GM12892 (cell line): ENCODE measurements around the gene EPB41L4A.

ENCODE experiments used
- DNase-seq: peaks from one replicate; pipeline ENCODE4 v3.0.0; 2011; ENCODE audit not compliant: insufficient read length
- FAIRE-seq: peaks from 2 replicates; lab custom pipeline; 2011; peaks lifted over from hg19 to GRCh38; lab: Jason Lieb, UNC
- POLR2A ChIP-seq: IDR thresholded peaks from 2 replicates; pipeline ENCODE4 v1.6.1; 2011; ENCODE audit warnings: low read depth, low read length, control low read depth
- POLR2AphosphoS5 ChIP-seq: IDR thresholded peaks from 2 replicates; pipeline ENCODE4 v1.6.1; 2011; ENCODE audit warnings: low read depth, low read length, control low read depth
- TAF1 ChIP-seq: IDR thresholded peaks from 2 replicates; pipeline ENCODE4 v1.6.1; 2011; ENCODE audit warnings: low read depth, mild to moderate bottlenecking, control low read depth, low read length, borderline replicate concordance

Gene EPB41L4A

DNA sequence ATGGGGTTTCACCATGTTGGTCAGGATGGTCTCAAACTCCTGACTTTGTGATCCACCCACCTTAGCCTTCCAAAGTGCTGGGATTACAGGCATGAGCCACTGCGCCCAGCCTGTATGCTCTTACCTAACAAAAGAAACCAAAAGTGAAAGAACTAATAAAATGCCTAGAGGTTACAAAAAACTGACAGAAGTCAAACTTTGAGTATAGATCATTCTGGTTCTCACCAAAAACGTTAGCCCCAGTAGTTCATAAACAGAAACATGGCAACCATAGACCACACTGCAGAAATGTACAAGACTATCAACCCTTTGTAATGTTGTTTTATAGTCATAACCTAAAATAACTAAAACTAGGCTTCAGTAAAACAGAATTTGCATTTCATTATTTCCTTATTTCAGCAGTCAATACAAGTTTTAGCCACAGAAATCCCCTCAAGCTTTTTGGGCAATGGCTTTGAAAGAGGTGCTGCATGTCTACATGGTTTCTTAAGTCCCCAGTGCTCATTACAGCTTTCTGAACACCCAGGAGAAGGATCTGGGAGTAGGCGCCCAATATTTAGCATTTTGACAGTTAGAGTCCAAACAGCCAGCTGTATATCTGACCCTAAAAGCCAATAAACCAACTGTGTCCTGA, 72.5 kb downstream of the EPB41L4A start:
- TF ChIP-seq POLR2A, result no peak
- no peak for TF ChIP-seq POLR2AphosphoS5
- TF ChIP-seq TAF1, result no peak
- FAIRE-seq, result peak; percentile 83
- no peak for DNase-seq

DNA sequence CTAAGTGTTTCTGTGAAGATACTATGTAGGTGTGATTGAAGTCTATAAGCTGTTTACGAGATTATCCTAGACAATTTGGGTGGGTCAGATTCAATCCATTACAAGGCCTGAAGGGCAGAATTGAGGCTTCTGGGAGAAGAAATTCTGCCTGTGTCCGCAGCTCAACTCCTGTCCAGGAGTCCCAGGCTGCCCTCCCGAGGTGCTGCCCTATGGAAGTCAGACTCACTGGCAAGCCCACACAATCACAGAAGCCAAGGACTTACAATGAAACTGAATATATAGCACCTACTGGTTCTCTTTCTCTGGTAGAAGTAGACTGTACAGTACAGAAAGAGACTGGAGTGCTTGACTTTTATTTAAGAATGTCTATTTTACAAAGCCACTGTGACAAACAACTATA, 74.5 kb downstream of the EPB41L4A start:
- DNase-seq, result no peak
- TF ChIP-seq POLR2A (no peak), POLR2AphosphoS5 (no peak), TAF1 (no peak)
- no peak for FAIRE-seq

- FAIRE-seq (no peak), DNase-seq (no peak)
- no peak for TF ChIP-seq POLR2A
- no peak for TF ChIP-seq TAF1
- no peak for TF ChIP-seq POLR2AphosphoS5
Observed at GRCh38 chr5:112342389-112342788, 76.7 kb downstream of the EPB41L4A start.

- no peak for TF ChIP-seq POLR2A
- DNase-seq (no peak), FAIRE-seq (no peak)
Observed at GRCh38 chr5:112339761-112340160, 79.3 kb downstream of the EPB41L4A start.

GRCh38 chr5:112338681-112339337, 80.3 kb downstream of the EPB41L4A start:
- no peak for TF ChIP-seq POLR2AphosphoS5
- no peak for TF ChIP-seq POLR2A
- no peak for TF ChIP-seq TAF1
- no peak for DNase-seq
- no peak for FAIRE-seq

DNA sequence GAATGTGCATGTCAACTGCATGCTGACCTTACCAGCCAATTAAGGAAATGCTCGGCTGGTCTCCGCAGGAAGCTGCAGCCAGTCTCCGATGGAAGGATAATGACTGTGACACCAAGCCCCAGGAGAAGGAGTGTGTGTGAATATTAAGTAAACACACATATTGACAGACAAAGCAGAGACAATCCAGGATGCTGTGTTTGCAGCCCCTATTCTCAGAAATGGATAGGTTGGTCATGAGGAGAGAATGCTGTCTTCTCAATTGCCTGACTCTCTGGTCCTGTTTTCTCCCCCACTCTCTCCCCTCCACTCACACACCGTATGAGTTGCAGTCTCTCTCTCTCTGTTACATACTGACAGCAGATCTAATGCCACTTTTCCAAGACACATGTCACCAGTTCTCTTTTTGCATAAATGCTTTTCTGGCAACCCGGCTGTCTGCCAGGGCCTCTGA, 85.7 kb downstream of the EPB41L4A start:
- no peak for FAIRE-seq
- TF ChIP-seq POLR2AphosphoS5 (no peak), TAF1 (no peak), POLR2A (no peak)
- DNase-seq, result no peak

DNA sequence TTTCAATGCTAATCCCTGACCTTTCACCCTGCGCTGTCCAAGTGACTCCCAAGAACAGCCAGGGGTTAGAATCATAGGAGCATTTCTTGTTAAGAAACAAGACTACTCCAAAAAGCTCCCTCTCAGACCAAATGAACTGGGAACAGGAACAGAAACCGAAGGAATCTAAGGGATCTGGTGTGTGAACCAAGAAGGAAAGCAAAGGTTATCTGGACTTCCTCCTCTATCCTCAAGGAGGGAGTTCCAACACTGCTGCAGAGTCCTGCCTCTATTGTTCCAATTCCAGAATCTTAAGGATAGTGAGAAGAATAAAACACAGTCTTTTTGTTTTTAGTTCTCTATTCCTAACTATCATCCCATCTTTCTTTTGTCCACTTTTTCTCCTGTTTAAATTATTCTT, 87.2 kb downstream of the EPB41L4A start:
- FAIRE-seq, result no peak
- no peak for TF ChIP-seq POLR2A
- TF ChIP-seq POLR2AphosphoS5, result no peak
- no peak for TF ChIP-seq TAF1
- DNase-seq, result no peak

DNA sequence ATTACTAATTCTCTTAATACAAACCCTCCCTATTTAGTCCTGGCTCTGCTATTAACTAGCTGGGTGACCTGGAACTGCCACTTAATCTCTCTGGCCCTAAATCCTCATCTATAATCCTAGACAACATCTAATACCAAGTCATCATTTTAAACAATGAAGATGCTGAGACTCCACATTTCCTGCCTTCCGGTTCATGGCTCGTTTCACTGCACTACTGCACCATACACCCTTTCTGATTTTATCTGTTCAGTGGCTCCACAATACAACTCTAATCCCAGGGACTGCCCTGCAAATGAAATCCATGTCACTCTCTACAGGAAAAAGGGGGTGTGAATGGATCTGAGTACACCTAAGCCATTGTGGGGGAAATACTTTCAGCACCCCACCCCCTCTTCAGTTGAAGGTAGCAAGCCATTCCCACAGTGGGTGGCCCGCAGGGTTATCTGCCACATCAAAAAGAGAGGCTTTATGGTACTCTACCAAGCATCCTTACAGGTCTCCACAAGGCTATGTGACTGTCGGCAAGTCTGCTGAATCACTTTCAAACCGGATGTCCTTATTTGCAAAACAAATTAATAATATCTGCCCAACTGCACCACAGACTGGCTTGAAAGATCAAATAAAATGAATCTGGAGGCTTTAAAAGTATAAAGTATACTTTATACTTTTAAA, 89.5 kb downstream of the EPB41L4A start:
- DNase-seq (peak; percentile 13), FAIRE-seq (peak; percentile 87)
- no peak for TF ChIP-seq POLR2AphosphoS5
- no peak for TF ChIP-seq POLR2A
- no peak for TF ChIP-seq TAF1

DNA sequence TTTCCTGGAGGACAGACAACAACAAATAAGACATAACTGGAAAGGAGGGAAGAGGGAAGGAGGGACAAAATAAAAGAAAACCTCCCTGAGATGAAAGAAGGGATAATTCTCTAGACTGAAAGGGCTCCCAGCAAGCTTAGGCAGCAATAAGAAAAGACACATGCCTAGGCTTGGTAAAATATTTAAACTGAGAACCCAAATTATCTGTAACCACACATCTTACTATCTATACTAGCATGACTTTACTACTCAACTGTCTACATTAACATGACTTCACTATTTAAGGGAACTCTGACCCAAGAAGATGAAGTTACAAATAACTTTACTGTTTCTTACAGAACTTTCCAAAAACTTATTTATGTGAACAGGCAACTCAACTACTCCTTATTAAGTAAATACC, 95.9 kb downstream of the EPB41L4A start:
- no peak for DNase-seq

DNA sequence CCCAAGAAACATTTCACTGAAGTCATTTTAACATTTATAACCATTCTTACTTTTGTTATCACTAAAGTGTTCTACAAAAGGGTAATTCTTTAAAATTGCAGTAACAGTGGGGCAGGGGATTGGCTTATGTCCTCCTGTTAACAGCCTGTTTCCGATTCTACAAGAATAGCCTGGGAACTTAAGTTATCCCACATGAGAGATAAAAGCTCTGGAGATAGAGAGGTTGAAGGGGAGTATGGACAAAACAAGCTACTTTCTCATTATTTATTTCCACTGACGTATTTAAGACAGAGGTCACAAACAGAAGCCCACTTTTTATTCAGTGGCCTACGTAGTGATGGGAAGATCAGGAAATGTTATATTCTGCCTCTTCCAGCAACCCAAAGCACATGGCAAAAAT, 98.7 kb downstream of the EPB41L4A start:
- TF ChIP-seq POLR2AphosphoS5 (no peak), POLR2A (no peak), TAF1 (no peak)
- FAIRE-seq (no peak), DNase-seq (no peak)

More for the DNA sequence above, 95.9 kb downstream of the EPB41L4A start:
- no peak for FAIRE-seq
- TF ChIP-seq TAF1 (no peak), POLR2A (no peak), POLR2AphosphoS5 (no peak)

DNA sequence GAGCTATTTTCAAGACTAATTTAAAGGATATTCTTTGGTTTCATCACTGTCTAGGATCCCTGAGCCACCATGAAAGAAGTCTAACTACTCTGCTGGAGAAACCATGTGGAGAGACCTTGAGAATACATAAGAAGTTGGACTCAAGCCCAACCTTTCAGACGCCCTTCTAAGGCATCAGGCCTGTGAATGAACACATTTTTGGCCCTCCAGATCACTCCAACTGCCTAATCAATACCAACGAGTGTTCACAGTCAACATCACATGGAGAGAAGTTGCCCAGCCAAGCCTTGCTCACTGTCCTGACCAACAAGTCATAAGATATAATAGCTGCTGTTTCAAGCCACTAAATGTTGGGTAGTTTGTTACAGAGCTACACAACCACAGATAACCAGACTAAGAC, 100.7 kb downstream of the EPB41L4A start:
- DNase-seq (no peak), FAIRE-seq (no peak)
- TF ChIP-seq TAF1 (no peak), POLR2A (no peak), POLR2AphosphoS5 (no peak)
